Measurements from ENCODE around the gene SUPT5H. TPM values are rescaled to one million over a fixed set of nuclear protein-coding genes. Genes with fewer than 3 reads are reported as not detected.

The SUPT5H gene
- total and polyA plus RNA-seq, 2 of the 8 experiments (the other 6 are each of a cell fraction or from before 2014, with no cell fraction given), result 77.8 to 111 TPM

GRCh38 chr19:39428283-39429112, 16.9 kb upstream of the SUPT5H start (continued):
- peak; percentile 83 for TF ChIP-seq CTBP2 (IDR thresholded peaks at IDR 0.05; ENCODE audit: borderline replicate concordance, insufficient read depth, insufficient read length, low read length)
- TF ChIP-seq, protein P1, sequence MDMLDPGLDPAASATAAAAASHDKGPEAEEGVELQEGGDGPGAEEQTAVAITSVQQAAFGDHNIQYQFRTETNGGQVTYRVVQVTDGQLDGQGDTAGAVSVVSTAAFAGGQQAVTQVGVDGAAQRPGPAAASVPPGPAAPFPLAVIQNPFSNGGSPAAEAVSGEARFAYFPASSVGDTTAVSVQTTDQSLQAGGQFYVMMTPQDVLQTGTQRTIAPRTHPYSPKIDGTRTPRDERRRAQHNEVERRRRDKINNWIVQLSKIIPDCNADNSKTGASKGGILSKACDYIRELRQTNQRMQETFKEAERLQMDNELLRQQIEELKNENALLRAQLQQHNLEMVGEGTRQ (IDR thresholded peaks at IDR 0.05; ENCODE audit: low read length), result no peak
- no peak for TF ChIP-seq SP2 (IDR thresholded peaks at IDR 0.05; ENCODE audit: low read length)
- TF ChIP-seq RFX5 (IDR thresholded peaks at IDR 0.05; ENCODE audit: borderline replicate concordance, low read depth, low read length), result 0 out of 2 replicates have a peak, but pooled peaks have one; percentile 18
- no peak for TF ChIP-seq JUN (IDR thresholded peaks at IDR 0.05; ENCODE audit: low read depth, low read length)
- TF ChIP-seq, protein P2, sequence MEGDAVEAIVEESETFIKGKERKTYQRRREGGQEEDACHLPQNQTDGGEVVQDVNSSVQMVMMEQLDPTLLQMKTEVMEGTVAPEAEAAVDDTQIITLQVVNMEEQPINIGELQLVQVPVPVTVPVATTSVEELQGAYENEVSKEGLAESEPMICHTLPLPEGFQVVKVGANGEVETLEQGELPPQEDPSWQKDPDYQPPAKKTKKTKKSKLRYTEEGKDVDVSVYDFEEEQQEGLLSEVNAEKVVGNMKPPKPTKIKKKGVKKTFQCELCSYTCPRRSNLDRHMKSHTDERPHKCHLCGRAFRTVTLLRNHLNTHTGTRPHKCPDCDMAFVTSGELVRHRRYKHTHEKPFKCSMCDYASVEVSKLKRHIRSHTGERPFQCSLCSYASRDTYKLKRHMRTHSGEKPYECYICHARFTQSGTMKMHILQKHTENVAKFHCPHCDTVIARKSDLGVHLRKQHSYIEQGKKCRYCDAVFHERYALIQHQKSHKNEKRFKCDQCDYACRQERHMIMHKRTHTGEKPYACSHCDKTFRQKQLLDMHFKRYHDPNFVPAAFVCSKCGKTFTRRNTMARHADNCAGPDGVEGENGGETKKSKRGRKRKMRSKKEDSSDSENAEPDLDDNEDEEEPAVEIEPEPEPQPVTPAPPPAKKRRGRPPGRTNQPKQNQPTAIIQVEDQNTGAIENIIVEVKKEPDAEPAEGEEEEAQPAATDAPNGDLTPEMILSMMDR (IDR thresholded peaks at IDR 0.05; ENCODE audit: control extremely low read depth in 1 of 3, insufficient read depth in 1 of 3, low read depth in 1 of 3, low read length in 3 of 3), result no peak
- no peak for TF ChIP-seq SIX5 (IDR thresholded peaks at IDR 0.05; ENCODE audit: low read depth, low read length)
- 0 out of 4 replicates have a peak, but pooled peaks of 1 of the 2 experiments have one; percentile 12 for TF ChIP-seq HDAC2 (IDR thresholded peaks at IDR 0.05; ENCODE audit: borderline replicate concordance in 1 of 2, low read depth in 2 of 2, low read length in 2 of 2)
- no peak for TF ChIP-seq EGR1 (IDR thresholded peaks at IDR 0.05; ENCODE audit: borderline replicate concordance, low read depth, low read length)
- peak; percentile 69 to 73; a peak in 2 of 4 replicates for TF ChIP-seq SIN3A (conservative IDR thresholded peaks at IDR 0.05 in 1 of 2, IDR thresholded peaks at IDR 0.05 in 1 of 2; ENCODE audit: low read depth in 1 of 2, low read length in 2 of 2)
- no peak for TF ChIP-seq CBX8 (IDR thresholded peaks at IDR 0.05; ENCODE audit: borderline replicate concordance, low read depth, low read length)
- TF ChIP-seq SP1 (IDR thresholded peaks at IDR 0.05; ENCODE audit: low read depth, low read length), result peak; percentile 88
- TF ChIP-seq RNF2 (IDR thresholded peaks at IDR 0.05; ENCODE audit: borderline replicate concordance, low read depth, low read length, missing control alignments, poor library complexity, severe bottlenecking), result no peak
- no peak for TF ChIP-seq ZNF274 (IDR thresholded peaks at IDR 0.05; ENCODE audit: borderline replicate concordance, extremely low read depth, low read length)
- TF ChIP-seq SUZ12 (IDR thresholded peaks at IDR 0.05; ENCODE audit: low read length), result no peak
- peak; percentile 90 for TF ChIP-seq RBBP5 (IDR thresholded peaks at IDR 0.05; ENCODE audit: borderline replicate concordance, low read depth, low read length)
- no peak for TF ChIP-seq FOSL1 (IDR thresholded peaks at IDR 0.05; ENCODE audit: insufficient read depth, low read depth, low read length)
- peak; percentile 91 for TF ChIP-seq ASH2L (IDR thresholded peaks at IDR 0.05; ENCODE audit: low read length)
- TF ChIP-seq SRF (IDR thresholded peaks at IDR 0.05; ENCODE audit: low read depth, low read length), result no peak

Data from H1 (cell line).